Measurements from ENCODE around the gene CX3CL1. TPM values are rescaled to one million over a fixed set of nuclear protein-coding genes. Genes with fewer than 3 reads are reported as not detected.

CX3CL1 gene
- total RNA-seq, 4 donors from 2014 or later: 12.8 to 25.1 (median 13.6) TPM

GRCh38 chr16:57385083-57385482, 12.8 kb downstream of the CX3CL1 start:
- 72% methylated on average over 5 of the region's 5 CpGs for WGBS
- H3K27ac ChIP-seq: no peak overlapping the region
- TF ChIP-seq POLR2A (IDR thresholded peaks at IDR 0.05) (no peak), EP300 (IDR thresholded peaks at IDR 0.05) (no peak), POLR2AphosphoS5 (IDR thresholded peaks at IDR 0.05) (no peak), CTCF (IDR thresholded peaks at IDR 0.05) (no peak)

GRCh38 chr16:57386381-57386951, 14.2 kb downstream of the CX3CL1 start:
- H3K27me3 ChIP-seq: no peaks in the 10 kb centered on the region
- no peak for DNase-seq (ENCODE audit: low spot score in 2 of 2)
- peaks cover 38% of the 10 kb centered on the region for H3K4me1 ChIP-seq
- no peaks in the 10 kb centered on the region for H3K9me3 ChIP-seq
- H3K4me3 ChIP-seq: no peak overlapping the region
- WGBS: 80% methylated on average over 5 of the region's 5 CpGs
- no peak overlapping the region for H3K27ac ChIP-seq
- TF ChIP-seq CTCF (IDR thresholded peaks at IDR 0.05): no peak
- no peak for TF ChIP-seq POLR2A (IDR thresholded peaks at IDR 0.05)
- TF ChIP-seq POLR2AphosphoS5 (IDR thresholded peaks at IDR 0.05): no peak
- no peak for TF ChIP-seq EP300 (IDR thresholded peaks at IDR 0.05)
- H3K36me3 ChIP-seq: peaks cover 8% of the 10 kb centered on the region

More at GRCh38 chr16:57385083-57385482, 12.8 kb downstream of the CX3CL1 start:
- Histone ChIP-seq H3K4me1 (peaks cover 38% of the 10 kb centered on the region), H3K36me3 (peaks cover 8% of the 10 kb centered on the region), H3K4me3 (no peak overlapping the region), H3K27me3 (no peaks in the 10 kb centered on the region), H3K9me3 (no peaks in the 10 kb centered on the region)
- no peak for DNase-seq (ENCODE audit: low spot score in 2 of 2)

DNA sequence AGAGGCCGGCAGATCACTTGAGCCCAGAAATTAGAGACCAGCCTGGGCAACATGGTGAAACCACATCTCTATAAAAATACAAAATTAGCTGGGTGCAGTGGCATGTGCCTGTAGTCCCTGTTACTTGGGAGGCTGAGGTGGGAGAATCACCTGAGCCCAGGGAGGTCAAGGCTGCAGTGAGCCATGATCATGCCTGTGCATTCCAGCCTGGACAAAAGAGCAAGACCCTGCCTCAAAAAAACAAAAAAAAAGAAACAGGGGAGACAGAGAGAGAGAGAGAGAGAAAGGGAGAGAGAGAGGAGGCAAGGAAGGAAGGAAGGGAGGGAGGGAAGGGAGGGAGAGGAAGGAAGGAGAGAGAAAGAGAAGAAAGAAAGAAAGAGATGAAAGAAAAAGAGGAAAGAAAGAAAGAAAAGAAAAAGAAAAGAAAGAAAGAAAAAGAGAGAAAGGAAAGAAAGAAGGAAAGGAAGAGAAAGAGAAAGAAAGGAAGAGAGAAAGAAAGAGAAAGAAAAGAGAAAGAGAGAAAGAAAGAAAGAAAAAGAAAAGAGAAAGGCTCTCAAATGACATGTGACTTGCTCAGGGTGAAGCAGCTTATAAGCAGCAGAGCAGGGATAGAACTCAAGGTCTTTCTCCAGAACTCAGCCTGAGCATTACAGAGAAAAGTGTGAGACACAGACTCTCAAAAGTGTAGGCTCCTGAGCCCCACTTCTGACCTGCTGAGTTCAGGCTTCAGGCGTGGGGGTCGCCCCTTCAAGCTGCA, 15.5 kb downstream of the CX3CL1 start:
- no peaks in the 10 kb centered on the region for H3K9me3 ChIP-seq
- H3K27ac ChIP-seq: no peak overlapping the region
- H3K36me3 ChIP-seq: peaks cover under 1% of the 10 kb centered on the region
- no peak for DNase-seq (ENCODE audit: low spot score in 2 of 2)
- WGBS: 63% methylated on average over 3 of the region's 3 CpGs
- TF ChIP-seq CTCF (IDR thresholded peaks at IDR 0.05): no peak
- no peak for TF ChIP-seq EP300 (IDR thresholded peaks at IDR 0.05)
- no peak for TF ChIP-seq POLR2A (IDR thresholded peaks at IDR 0.05)
- no peak for TF ChIP-seq POLR2AphosphoS5 (IDR thresholded peaks at IDR 0.05)
- H3K27me3 ChIP-seq: no peaks in the 10 kb centered on the region
- H3K4me3 ChIP-seq: no peak overlapping the region
- H3K4me1 ChIP-seq: peaks cover 41% of the 10 kb centered on the region

DNA sequence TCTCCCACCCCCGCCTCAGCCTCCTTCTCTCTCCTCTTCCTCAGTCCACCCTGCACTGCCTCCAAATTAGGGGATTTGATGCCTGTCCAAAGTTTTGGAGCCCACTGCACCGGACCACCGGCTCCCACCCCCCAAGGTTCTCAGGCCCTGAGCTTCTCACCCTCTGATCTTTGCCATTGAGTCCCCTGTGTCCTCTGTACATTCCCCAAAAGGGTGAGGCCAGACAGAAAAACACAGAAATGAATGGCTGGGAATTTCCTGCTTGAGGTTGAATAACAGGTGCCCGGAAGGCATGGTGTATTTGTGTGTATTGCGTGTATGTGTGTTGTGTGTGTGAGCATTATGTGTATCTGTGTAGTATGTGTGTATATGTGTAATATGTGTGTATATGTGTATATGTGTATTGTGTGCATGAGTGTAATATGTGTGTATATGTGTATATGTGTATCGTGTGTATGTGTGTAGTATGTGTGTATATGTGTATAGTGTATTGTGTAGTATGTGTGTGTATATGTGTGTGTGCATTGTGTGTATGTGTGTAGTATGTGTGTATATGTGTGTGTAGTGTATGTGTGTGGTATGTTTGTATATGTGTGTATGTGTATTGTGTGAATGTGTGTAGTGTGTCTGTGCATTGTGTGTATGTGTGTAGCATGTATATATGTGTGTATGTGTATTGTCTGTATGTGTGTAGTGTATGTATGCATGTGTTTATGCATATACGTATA, 16.2 kb downstream of the CX3CL1 start:
- H3K27ac ChIP-seq: no peak overlapping the region
- no peaks in the 10 kb centered on the region for H3K27me3 ChIP-seq
- peaks cover 41% of the 10 kb centered on the region for H3K4me1 ChIP-seq
- WGBS: 57% methylated on average over 7 of the region's 7 CpGs
- DNase-seq (ENCODE audit: low spot score in 2 of 2): no peak
- H3K9me3 ChIP-seq: no peaks in the 10 kb centered on the region
- H3K4me3 ChIP-seq: no peak overlapping the region
- no peaks in the 10 kb centered on the region for H3K36me3 ChIP-seq
- TF ChIP-seq POLR2AphosphoS5 (IDR thresholded peaks at IDR 0.05) (no peak), POLR2A (IDR thresholded peaks at IDR 0.05) (no peak), EP300 (IDR thresholded peaks at IDR 0.05) (no peak), CTCF (IDR thresholded peaks at IDR 0.05) (no peak)

DNA sequence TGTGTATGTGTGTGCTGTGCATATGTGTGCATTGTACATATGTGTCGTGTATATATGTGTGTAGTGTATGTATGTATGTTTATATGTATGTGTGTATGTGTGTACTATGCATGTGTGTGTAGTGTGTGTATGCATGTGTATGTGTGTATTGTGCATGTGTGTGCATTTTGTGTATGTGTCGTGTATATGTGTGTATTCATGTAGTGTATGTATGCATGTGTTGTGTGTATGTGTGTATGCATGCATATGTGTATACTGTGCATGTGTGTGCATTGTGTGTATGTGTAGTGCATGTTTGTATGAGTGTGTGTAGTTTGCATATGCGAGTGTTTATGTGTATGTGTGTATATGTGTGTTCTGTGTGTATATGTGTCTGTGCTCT, 16.8 kb downstream of the CX3CL1 start:
- no peaks in the 10 kb centered on the region for H3K36me3 ChIP-seq
- TF ChIP-seq POLR2AphosphoS5 (IDR thresholded peaks at IDR 0.05): no peak
- no peak for TF ChIP-seq CTCF (IDR thresholded peaks at IDR 0.05)
- no peak for TF ChIP-seq POLR2A (IDR thresholded peaks at IDR 0.05)
- no peak for TF ChIP-seq EP300 (IDR thresholded peaks at IDR 0.05)
- DNase-seq (ENCODE audit: low spot score in 2 of 2): no peak
- H3K27me3 ChIP-seq: no peaks in the 10 kb centered on the region
- H3K9me3 ChIP-seq: no peaks in the 10 kb centered on the region
- no peak overlapping the region for H3K4me3 ChIP-seq
- no peak overlapping the region for H3K27ac ChIP-seq
- peaks cover 41% of the 10 kb centered on the region for H3K4me1 ChIP-seq
- WGBS: 92% methylated on average over 3 of the region's 3 CpGs

Measured in suprapubic skin (tissue), 4 donors.